Islet of Langerhans (tissue), 1 donor: ENCODE measurements around the gene MST1.

ENCODE experiments used
- FAIRE-seq: peaks from one replicate; lab custom pipeline; 2011; peaks lifted over from hg19 to GRCh38; lab: Jason Lieb, UNC

The MST1 gene

DNA sequence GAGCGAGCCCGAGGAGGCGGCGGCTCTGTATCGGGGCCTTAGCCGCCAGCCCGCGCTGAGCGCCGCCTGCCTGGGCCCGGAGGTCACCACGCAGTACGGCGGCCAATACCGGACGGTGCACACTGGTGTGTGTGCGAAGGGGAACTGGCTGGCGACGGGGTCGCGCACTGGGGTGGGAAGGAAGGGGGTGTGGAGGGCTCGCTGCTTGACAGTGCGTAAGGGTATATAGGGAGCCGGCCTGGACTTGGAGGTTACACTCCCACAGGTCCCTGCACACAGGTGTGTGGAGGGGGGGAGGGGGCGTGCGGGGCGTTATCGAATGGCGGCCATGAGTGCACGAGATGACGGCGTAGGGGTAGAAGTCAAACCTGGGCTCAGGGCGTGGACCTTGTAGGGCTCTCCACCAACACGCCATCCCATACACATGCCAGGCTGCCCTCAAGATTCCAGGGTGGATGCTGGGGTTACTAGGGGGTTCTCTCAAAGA lies 14.7 kb downstream of the MST1 start:
- FAIRE-seq = no peak

DNA sequence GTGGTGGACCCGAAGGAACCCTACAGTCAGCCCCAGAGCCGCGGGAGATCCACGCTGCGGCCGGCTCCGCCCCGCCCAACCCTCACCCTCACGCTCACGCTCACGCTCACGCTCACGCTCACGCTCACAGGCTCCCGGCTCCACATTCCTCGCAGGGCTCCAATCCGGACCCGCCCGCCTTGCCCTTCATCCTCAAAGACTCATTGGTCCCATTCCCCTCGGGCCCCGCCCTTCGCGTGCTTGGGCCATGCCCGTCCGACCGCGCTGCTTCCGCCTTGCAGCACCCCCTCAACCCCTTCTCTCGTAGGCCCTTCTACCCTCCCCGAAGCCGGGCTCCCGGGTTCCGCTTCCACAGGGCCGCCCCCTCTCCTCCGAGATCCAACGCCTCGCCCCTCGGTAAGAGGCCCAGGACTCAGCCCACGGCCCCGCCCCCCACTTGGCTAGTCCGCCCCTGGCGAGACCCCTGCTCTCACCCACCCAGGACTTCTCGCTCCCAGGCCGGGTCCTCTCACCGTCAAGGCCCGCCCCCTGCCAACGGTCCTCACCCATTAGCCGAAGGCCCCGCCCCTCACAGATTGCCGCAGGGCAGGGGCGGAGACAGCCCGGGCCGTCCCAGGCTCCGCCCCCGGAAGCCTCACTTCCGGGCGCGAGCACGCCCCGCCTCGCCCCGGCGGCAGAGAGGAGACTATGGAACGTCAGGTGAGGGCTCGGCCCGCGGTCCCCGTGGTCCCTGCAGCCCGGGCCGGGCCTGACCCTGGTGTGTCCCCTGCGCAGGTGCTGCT lies 15.4 kb downstream of the MST1 start, which contains the start of gene APEH:
Gene APEH, plus strand, starts transcription at position 637 of the 782 bp plus-strand sequence. Its CDS starts 51 bp downstream, at position 688.
- no peak for FAIRE-seq

DNA sequence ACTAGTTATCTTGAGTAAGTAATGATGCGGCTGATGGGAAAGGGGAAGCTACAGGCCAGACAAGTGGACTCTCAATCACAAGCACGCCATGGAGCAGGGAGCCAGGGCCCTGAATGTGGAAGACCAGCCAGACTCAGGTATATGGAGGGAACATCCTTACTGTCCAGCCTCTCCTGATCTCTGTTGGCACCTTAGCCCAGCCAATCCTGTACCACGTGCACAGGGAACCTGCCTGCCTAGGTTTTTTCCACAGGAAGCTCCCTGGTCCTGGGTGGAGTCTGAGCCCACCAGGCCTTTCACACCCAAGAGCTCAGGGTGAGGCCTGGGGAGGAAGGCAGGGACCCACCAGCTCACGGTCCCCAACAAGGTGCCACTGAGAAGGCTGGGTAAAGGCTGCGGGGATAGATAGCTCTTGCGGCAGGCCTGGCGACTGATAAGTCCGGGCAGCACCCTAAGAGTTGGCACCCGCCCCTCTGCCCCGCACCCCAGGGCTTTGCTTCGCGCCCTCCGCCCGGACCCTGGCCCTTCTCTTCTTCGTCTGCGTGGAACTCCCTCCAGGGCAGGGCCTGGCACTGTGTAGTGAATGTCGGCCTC lies 16.1 kb downstream of the MST1 start:
- no peak for FAIRE-seq

DNA sequence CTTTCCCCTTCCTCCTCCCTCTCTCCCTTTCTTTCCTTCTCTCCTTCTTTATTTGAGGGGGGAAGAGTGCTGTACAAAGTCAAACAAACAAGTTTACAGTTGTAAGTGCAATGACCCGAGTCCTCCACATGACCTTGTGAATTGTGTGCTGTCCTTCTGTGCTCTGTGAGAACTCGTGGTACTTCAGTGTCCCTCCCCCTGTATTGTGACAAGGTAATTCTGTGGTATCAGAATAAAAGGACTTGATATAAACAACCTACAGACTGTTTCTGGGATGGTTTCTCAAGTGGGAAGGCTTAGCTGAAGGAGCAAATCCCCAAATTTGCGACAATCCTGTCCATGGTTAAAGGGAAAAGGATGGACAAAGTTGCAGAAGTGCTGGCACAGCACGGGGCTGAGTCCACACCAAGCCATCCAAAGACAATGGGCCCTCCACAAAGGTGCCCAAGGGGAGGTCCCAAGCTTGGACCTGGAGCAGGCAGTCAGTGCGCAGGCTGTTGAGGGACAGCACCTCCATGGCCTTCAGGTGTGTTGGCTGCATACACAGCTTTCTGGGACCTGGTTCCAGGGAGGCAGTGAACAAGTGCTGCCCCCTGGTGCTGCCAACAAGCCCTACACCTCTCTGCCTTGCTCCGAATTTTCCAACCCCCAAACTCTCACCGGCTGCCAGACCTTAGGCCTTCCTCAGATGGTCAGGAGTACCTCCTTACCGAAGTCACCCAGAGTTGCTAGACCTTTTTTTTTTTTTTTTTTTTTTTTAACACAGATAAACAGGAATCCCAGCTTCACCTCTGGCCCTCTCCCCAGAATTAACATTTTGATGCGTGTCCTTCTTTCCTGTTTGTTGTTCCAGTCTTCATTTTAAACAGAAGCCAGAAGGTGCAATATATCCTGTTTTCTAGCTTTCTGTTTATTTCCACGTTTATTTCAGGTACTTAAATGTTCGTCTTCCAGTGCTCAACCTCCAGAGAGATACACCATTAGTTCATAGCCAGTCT lies 17.7 kb downstream of the MST1 start:
- no peak for FAIRE-seq

DNA sequence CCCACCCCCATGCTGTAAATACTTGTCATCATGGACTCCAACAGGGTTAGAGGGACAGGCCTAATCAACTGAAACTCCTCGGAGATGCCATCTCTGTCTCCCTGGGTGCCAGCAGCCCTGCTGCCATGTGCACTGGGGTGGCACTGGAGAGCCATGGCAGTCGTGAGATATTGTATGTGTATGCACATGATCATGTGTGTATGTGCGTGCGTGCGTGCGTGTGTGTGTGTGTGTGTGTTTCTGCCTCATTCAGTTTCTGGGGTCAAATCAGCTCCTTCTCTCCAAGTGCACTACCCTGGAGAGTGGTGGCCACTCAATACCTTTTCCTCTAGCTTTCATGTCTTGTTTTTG lies 18.4 kb downstream of the MST1 start:
- FAIRE-seq = no peak

DNA sequence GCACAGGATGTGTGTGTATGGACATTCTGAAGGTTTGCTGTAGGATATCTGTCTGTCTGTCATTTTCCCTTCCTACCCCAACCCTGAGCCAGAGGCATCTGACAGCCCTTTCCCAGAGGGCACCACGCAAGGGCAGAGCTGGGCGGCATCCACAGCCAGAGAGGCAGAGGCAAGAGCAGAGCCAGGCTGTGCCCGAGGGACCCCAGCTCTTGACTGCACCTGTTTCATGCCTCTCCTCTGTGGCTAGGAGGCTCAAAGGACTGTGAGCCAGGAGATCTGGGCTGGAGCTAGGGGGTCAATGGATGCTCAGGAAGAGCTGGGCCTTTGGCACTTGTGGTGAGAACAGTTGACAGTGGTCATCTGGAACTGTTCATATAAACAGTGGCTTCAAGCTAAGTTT lies 19.9 kb downstream of the MST1 start:
- no peak for FAIRE-seq

DNA sequence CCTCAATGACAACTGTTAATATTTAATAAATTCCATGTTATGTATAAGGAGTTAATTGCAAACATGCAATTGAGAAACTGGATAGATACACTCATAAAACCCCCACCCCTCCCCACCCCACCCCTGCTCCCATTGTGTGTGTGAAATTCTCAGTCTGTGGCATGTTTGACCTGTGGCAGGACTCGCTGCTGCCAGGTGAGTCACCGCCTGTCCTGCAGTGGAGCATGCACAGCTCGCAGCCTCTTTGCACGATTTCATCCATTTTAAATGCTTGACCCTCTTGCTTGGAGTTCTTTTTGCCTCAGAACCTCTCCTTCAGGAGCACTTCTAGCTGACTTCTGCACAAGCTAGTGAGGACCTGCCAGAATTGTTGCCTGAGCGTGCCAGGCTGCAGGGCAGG lies 20.4 kb downstream of the MST1 start:
- FAIRE-seq = no peak

DNA sequence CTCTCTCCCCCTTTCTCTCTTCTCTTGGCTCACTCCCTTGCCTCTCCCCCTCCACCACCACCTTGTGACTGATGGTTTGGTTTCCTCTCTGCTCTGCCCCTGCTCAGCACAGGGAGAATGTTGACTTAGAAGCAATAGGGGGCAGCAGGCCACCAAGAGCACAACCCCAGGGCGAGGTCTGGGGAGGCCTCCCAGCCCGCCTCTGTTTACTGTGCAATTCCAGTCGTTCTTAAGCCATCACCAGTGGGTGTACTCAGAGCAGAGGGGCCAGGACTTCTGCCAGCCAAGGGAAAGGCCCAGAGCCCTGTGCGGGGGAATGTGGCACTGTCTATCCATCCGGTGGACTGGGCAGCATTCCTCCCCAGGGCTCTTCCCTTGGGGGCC lies 20.9 kb downstream of the MST1 start:
- no peak for FAIRE-seq

DNA sequence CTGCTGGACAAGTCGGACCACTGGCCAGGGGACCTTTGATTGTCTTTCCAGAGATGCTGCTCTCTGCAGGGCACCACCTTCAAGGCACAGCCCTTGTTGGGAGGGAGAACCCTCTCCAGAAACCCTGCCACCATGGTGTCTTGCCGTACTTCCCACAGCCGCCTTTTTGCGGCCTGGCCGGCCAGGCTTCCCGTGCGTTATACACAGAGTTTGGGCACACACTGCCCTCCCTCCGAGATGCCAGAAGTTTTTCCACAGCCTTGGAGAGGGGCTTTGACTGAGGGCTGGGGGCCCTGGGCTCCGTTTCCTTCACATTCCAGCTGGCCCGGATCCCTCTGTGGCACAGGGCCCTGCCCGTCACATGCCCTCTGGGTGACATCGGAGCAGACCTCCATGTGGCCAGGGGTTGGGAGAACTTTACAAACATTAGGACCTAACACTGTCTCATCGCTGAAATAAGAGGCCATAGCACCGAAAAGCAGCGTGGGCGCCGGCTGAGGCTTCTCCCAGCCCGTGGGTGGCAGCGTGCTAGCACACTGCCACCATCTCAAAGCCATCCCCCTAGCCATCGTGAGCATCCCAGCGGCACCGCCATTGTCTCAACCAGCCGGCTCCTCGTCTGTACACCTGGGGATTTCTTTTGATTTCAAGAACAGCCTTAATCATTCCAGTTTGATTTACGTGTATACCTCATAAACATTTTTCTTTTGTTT lies 21.4 kb downstream of the MST1 start:
- no peak for FAIRE-seq

DNA sequence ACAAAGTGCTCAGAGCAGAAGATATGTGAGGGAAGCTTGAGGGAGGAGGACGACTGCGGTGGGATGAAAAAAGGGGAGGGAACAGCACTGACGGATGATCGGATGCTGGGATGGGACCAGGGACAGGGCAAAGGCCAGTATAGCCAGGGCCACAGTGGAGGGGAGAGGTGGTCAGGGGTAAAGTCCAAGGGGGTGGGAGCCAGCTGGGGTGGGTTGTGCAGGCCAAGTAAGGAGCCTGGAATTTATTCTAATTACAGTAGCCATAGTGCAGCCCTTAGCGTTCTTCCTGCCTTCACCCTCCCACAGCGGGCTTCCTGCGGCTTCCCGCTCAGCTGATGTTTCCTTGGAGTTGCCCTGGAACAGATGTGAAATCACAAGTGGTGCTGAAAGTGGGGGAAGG lies 22.7 kb downstream of the MST1 start:
- no peak for FAIRE-seq

DNA sequence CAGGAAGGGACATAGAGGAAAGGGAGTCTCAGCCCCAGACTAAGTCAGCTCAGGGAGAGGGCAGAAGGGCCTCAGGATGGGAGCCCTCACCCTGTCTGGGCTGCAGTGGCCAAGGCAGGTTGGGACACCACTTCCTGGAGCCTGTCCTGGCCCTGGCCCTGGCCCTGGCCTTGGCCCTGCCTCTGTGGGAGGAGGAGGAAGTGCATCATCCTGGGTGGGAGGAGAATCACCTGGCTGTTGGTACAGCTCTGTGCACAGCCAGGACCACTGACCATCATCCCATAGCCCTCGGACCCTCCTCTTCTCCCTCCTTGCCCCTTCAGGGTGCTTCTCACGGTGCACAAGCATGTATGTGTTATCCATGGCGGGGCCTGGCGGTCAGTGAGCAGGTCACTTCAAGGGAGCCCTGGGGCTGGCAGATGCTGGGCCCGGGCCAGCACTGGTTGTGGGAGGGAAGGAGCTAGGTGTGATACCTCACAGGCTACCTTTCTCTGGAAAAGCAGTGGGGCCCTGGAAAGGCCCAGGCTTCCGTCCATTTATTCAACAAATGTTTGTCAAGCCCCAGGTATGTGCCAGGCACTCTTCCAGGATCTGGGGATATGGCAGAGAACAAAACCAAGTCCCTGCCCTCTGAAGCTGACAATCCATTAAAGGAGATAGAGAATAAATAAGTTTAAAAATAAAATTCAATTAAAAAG lies 23.3 kb downstream of the MST1 start:
- no peak for FAIRE-seq

DNA sequence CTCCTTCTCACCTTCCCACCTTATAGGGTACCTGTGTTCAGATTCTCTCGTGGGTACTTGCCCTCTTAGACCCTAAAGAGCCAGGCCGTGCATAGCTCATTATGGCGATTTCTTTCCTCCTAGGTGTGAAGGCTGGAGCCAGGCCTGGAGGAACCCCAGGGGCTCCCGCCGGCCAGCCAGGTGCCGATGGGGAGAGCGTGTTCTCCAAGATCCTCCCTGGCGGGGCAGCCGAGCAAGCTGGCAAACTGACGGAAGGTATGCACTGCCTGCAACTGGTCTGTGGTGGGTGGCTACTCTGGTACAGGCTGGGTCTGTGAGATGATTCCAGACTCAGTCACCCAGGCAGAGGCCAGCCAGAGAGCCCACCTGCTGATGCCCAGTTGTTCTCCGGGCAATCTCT lies 25.0 kb downstream of the MST1 start:
- no peak for FAIRE-seq

DNA sequence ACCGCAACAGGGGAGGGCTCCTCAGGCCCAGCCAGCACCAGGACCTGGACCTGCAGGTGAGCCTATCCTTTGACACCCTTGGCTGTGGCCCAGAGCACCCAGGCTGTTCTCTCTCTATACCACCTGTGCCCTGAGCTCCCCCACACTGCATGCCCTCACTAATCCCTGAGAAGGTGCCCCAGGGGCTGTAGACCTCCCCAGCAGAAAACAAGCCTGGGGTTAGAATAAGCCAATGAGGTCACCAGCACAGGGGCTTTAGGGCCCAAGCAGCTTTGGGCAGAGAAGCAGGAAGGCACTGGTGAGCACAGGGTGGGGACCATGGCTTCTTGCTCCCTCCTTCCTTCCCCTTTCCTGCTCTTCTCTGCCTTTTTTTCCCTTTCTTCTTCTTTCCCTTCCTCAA lies 25.4 kb downstream of the MST1 start:
- FAIRE-seq = no peak

DNA sequence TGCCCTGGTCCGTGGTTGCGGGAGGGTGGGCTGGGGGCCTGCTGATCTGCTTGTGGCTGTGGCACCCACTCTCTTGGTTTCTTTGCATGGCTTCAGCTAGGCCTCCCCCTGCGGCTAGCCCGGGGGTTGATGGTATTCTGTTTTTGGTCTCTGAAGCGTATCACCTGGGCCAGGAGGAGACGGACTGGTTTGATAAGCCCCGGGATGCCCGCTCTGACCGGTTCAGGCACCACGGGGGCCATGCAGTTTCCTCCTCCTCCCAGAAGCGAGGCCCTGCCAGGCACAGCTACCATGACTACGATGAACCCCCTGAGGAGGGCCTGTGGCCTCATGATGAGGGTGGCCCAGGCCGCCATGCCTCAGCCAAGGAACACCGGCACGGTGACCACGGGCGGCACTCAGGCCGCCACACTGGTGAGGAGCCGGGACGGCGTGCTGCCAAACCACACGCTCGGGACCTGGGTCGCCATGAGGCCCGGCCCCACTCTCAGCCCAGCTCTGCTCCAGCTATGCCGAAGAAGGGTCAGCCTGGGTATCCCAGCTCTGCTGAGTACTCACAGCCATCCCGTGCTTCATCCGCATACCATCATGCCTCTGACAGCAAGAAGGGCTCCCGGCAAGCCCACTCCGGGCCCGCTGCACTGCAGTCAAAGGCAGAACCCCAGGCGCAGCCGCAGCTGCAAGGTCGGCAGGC lies 26.4 kb downstream of the MST1 start:
- no peak for FAIRE-seq

DNA sequence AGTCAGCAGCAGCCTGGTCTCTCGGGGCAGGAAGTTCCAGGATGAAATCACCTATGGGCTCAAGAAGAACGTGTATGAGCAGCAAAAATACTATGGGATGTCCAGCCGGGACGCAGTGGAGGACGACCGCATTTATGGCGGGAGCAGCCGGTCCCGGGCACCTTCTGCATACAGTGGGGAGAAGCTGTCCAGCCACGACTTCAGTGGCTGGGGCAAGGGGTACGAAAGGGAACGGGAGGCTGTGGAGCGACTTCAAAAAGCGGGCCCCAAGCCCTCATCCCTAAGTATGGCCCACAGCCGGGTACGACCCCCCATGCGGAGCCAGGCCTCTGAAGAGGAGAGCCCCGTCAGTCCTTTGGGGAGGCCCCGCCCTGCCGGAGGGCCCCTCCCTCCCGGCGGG lies 27.3 kb downstream of the MST1 start:
- FAIRE-seq = no peak

DNA sequence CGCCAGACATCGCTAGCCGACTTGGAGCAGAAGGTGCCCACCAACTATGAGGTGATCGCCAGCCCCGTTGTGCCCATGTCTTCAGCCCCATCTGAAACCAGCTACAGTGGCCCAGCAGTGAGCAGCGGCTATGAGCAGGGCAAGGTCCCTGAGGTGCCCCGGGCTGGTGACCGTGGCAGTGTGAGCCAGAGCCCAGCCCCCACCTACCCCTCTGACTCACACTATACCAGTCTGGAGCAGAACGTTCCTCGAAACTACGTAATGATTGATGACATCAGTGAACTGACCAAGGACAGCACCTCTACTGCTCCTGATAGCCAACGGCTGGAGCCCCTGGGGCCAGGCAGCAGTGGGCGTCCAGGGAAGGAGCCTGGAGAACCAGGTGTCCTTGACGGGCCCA lies 28.0 kb downstream of the MST1 start:
- FAIRE-seq = no peak

DNA sequence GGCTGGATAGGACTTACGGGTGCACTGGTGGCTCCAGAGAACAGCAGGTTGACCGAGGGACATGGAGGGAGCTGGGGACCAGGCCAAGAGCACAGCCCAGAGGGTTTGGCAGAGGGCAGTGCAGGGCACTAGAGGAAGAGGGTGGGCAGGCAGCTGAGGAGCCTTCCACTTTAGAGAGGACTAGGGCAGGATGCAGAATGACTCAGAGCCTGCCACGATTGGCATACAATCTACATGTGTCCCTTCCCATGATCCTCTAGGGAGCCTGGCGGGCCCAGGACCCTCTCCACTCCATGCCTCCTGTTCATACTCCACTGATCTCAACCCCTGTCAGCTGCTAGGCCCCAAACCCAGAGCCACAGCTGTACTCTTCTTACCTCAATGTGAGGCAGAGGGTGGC lies 29.5 kb downstream of the MST1 start:
- no peak for FAIRE-seq

DNA sequence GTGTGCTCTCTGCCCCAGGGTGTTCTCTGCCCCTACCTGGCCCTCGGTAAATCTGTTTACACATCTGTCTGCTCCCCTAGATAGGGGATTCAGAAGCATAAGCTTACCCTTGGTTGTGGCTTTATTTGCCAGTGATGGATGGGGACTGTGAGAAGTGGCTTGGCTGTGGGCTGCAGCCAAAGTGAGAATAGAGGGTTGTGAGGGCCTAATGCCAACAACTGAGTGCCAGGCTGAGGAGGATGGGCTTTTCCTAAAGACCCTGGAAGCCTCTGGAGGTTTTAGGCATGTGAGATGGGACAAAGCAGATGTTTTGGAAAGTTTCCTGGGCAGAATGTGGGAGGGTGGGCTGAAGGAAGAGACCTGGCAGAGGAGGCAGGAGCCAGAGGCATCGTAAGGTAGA lies 30.6 kb downstream of the MST1 start:
- no peak for FAIRE-seq

DNA sequence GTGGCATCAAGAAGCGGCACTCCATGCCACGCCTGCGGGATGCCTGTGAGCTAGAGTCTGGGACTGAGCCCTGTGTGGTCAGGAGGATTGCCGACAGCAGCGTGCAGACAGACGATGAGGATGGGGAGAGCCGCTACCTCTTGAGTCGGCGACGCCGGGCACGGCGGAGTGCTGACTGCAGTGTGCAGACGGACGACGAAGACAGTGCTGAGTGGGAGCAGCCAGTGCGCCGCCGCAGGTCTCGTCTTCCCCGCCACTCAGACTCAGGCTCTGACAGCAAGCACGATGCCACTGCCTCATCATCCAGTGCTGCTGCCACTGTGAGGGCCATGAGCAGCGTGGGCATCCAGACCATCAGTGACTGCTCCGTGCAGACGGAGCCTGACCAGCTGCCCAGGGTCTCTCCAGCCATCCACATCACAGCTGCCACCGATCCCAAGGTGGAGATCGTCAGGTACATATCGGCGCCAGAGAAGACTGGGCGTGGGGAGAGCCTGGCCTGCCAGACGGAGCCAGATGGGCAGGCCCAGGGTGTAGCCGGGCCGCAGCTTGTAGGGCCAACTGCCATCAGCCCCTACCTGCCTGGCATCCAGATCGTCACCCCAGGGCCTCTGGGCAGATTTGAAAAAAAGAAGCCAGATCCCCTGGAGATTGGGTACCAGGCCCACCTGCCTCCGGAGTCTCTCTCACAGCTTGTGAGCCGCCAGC lies 31.9 kb downstream of the MST1 start:
- no peak for FAIRE-seq

DNA sequence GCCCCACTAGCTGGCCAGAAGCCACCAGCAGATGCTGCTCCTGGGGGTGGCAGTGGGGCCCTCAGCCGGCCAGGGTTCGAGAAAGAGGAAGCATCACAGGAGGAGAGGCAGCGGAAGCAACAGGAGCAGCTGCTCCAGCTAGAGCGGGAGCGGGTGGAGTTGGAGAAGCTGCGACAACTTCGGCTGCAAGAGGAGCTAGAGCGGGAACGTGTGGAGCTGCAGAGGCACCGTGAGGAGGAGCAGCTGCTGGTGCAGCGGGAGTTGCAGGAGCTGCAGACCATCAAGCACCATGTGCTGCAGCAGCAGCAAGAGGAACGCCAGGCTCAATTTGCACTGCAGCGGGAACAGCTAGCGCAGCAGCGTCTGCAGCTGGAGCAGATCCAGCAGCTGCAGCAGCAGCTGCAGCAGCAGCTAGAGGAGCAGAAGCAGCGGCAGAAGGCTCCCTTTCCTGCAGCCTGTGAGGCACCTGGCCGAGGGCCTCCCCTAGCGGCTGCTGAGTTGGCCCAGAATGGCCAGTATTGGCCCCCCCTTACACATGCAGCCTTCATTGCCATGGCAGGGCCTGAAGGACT lies 32.6 kb downstream of the MST1 start:
- no peak for FAIRE-seq
